Testis (tissue), 2 donors: ENCODE measurements around the gene SBK1.
"Not testable (repeated sequence)": the region's sequence is repeated elsewhere in the genome, so short reads cannot be mapped to it uniquely, and the experiment has no call there.

Experiments used
- POLR2A ChIP-seq: fragments of 450-650 bp; IDR thresholded peaks from one replicate; pipeline ENCODE4 v1.6.1; 2017; ENCODE audit warnings: antibody characterized with exemption, mild to moderate bottlenecking, moderate library complexity
- TF ChIP-seq, protein P1 (sequence below), 3 experiments: fragments of 450-650 bp in 2 of 3; fragments of 200-600 bp in 1 of 3; sonication (generic) in 1 of 3; IDR thresholded peaks; one replicate each; pipeline ENCODE4 v1.5.1; 2016 to 2019; ENCODE audit warnings: antibody characterized with exemption in 3 of 3, mild to moderate bottlenecking in 2 of 3, moderate library complexity in 1 of 3

DNA sequence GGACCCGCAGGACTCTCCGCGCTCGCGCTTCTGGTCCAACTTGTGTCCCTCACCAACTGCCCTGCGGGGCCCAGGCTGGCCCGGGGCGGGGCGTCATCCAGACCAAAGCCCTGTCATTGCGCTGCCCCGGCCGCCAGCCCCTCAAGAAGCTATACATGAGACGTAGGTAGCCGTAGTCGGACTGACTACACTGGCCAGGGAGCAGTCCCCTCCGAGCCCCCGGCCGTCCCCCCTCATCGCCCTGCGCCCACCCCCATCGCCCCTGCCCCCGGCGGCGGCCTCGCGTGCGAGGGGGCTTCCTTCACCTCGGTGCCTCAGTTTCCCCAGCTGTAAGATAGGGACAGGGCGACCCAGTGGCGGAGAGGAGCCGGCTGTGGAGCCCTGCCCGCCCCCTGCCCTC lies 75.6 kb downstream of the SBK1 start:
- TF ChIP-seq, protein P1, sequence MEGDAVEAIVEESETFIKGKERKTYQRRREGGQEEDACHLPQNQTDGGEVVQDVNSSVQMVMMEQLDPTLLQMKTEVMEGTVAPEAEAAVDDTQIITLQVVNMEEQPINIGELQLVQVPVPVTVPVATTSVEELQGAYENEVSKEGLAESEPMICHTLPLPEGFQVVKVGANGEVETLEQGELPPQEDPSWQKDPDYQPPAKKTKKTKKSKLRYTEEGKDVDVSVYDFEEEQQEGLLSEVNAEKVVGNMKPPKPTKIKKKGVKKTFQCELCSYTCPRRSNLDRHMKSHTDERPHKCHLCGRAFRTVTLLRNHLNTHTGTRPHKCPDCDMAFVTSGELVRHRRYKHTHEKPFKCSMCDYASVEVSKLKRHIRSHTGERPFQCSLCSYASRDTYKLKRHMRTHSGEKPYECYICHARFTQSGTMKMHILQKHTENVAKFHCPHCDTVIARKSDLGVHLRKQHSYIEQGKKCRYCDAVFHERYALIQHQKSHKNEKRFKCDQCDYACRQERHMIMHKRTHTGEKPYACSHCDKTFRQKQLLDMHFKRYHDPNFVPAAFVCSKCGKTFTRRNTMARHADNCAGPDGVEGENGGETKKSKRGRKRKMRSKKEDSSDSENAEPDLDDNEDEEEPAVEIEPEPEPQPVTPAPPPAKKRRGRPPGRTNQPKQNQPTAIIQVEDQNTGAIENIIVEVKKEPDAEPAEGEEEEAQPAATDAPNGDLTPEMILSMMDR (IDR thresholded peaks at IDR 0.05): not testable (repeated sequence)
- not testable (repeated sequence) for TF ChIP-seq POLR2A
